B cell (primary cell): ENCODE results near the gene ISCU.

Experiments used
- CTCF ChIP-seq: fragments of 200-600 bp; IDR thresholded peaks from one replicate; pipeline ENCODE4 v1.8.0; 2022; ENCODE audit warnings: antibody characterized with exemption, mild to moderate bottlenecking
- EZH2 ChIP-seq: IDR thresholded peaks from 2 replicates; pipeline ENCODE4 v1.6.1; 2012; ENCODE audit warnings: borderline replicate concordance, low read depth, mild to moderate bottlenecking, moderate library complexity, low read length; ENCODE audit not compliant: insufficient read depth, poor library complexity, severe bottlenecking

GRCh38 chr12:108602976-108603704 lies 40.7 kb downstream of the ISCU start:
- TF ChIP-seq CTCF, result no peak
- TF ChIP-seq EZH2, result no peak
